A549 (cell line): Measurements from ENCODE around the gene PRIMPOL. TPM values are rescaled to one million over a fixed set of nuclear protein-coding genes. Genes with fewer than 3 reads are reported as not detected.

Source experiments
- ATAC-seq, 2 experiments: fragments of 200-7000 bp in 1 of 2; fragments of >200 bp in 1 of 2; cut with Nextera tagmentation in 1 of 2; cut with Tn5 transposase in 1 of 2; 3 replicates each; pipeline versions ENCODE4 v1.8.0 to v1.9.1; 2018 to 2020; ENCODE audit warnings: mild to moderate bottlenecking in 1 of 2, moderate library complexity in 1 of 2
- CTCF ChIA-PET: fragments of 300-600 bp; sonication (Branson Sonifier 250); formaldehyde crosslinking; extraction: SDS; loops from one replicate; lab custom pipeline; 2021; ENCODE audit warnings: antibody characterized with exemption, inconsistent platforms; lab: Yijun Ruan, JAX
- POLR2A ChIA-PET: fragments of 350-600 bp; formaldehyde crosslinking; extraction: SDS; loops from one replicate; lab custom pipeline; 2021; ENCODE audit warnings: antibody characterized with exemption, inconsistent platforms; lab: Yijun Ruan, JAX
- DNase-seq, 2 experiments: peaks; one replicate each; pipeline versions ENCODE4 v3.0.0 to v3.0.0-alpha.2; 2011 to 2016; ENCODE audit warnings: low read depth in 1 of 2, low spot score in 1 of 2
- FAIRE-seq: peaks from 2 replicates; lab custom pipeline; 2011; peaks lifted over from hg19 to GRCh38; lab: Jason Lieb, UNC
- H3K27ac ChIP-seq, 2 experiments: fragments of >200 bp; sonication (Bioruptor Twin); formaldehyde crosslinking; 3 replicates each; pipeline ENCODE4 v1.5.1; 2016 to 2017
- H3K4me1 ChIP-seq: fragments of >200 bp; sonication (Bioruptor Twin); formaldehyde crosslinking; 3 replicates; pipeline ENCODE4 v1.6.1; 2016
- H3K4me2 ChIP-seq: fragments of >200 bp; sonication (Bioruptor Twin); formaldehyde crosslinking; 3 replicates; pipeline ENCODE4 v1.6.1; 2016
- H3K4me3 ChIP-seq: fragments of >200 bp; sonication (Bioruptor Twin); formaldehyde crosslinking; 3 replicates; pipeline ENCODE4 v1.5.1; 2016
- H3K9me3 ChIP-seq: fragments of >200 bp; sonication (Bioruptor Twin); formaldehyde crosslinking; 3 replicates; pipeline ENCODE4 v1.6.1; 2016
- BHLHE40 ChIP-seq: IDR thresholded peaks from 2 replicates; pipeline ENCODE4 v1.6.1; 2012; ENCODE audit warnings: low read depth, low read length, inconsistent platforms
- CBX2 ChIP-seq: fragments of 200-600 bp; sonication (generic); IDR thresholded peaks from 2 replicates; pipeline ENCODE4 v1.6.1; 2016; ENCODE audit warnings: low read depth, mild to moderate bottlenecking, borderline replicate concordance
- CEBPB ChIP-seq, 2 experiments: fragments of >200 bp in 1 of 2; sonication (Bioruptor Twin) in 1 of 2; formaldehyde crosslinking in 1 of 2; IDR thresholded peaks; 2 replicates each; pipeline ENCODE4 v1.6.1; 2012 to 2016
- ELK1 ChIP-seq: fragments of 150-350 bp; IDR thresholded peaks from 2 replicates; pipeline ENCODE4 v1.6.1; 2014; ENCODE audit warnings: low read depth, mild to moderate bottlenecking, low read length
- ESRRA ChIP-seq: fragments of 150-350 bp; IDR thresholded peaks from 2 replicates; pipeline ENCODE4 v1.6.1; 2014; ENCODE audit warnings: mild to moderate bottlenecking, low read length, borderline replicate concordance
- FOSB ChIP-seq: fragments of 250-450 bp; sonication (Bioruptor Pico); IDR thresholded peaks from 2 replicates; pipeline ENCODE4 v1.5.0; 2020; ENCODE audit warnings: mild to moderate bottlenecking, moderate library complexity
- FOSL2 ChIP-seq, 2 experiments: fragments of 450-650 bp in 1 of 2; fragments of >200 bp in 1 of 2; sonication (Bioruptor Twin) in 1 of 2; formaldehyde crosslinking; IDR thresholded peaks; 2 replicates each; pipeline versions ENCODE4 v1.5.0 to v1.6.1; 2016 to 2020; ENCODE audit warnings: mild to moderate bottlenecking in 1 of 2, moderate library complexity in 1 of 2
- GATA3 ChIP-seq: IDR thresholded peaks from 2 replicates; pipeline ENCODE4 v1.6.1; 2012; ENCODE audit warnings: borderline replicate concordance
- HES2 ChIP-seq: fragments of >200 bp; sonication (Bioruptor Twin); formaldehyde crosslinking; IDR thresholded peaks from 2 replicates; pipeline ENCODE4 v1.6.1; 2016
- HOXA7 ChIP-seq: fragments of 250-450 bp; sonication (Bioruptor Pico); IDR thresholded peaks from 2 replicates; pipeline ENCODE4 v1.5.0; 2020; ENCODE audit warnings: mild to moderate bottlenecking, moderate library complexity
- HOXB13 ChIP-seq: fragments of 250-450 bp; sonication (Bioruptor Pico); IDR thresholded peaks from 2 replicates; pipeline ENCODE4 v1.5.0; 2020; ENCODE audit warnings: low read depth, mild to moderate bottlenecking, moderate library complexity
- JUN ChIP-seq, 2 experiments: fragments of >200 bp; sonication (Bioruptor Twin); formaldehyde crosslinking; IDR thresholded peaks; 2 replicates in 1 of 2; 3 replicates in 1 of 2; pipeline ENCODE4 v1.6.1; 2016 to 2017
- JUNB ChIP-seq: fragments of >200 bp; sonication (Bioruptor Twin); formaldehyde crosslinking; IDR thresholded peaks from 2 replicates; pipeline ENCODE4 v1.6.1; 2016
- MAZ ChIP-seq: fragments of 150-350 bp; IDR thresholded peaks from 2 replicates; pipeline ENCODE4 v1.6.1; 2014; ENCODE audit warnings: antibody characterized with exemption, low read depth, low read length, borderline replicate concordance
- NFE2L2 ChIP-seq: fragments of 150-350 bp; conservative IDR thresholded peaks from 2 replicates; pipeline ENCODE4 v1.6.1; 2014; ENCODE audit warnings: low read length
- NR3C1 ChIP-seq: fragments of >200 bp; sonication (Bioruptor Twin); formaldehyde crosslinking; IDR thresholded peaks from 3 replicates; pipeline ENCODE4 v1.6.1; 2017
- PBX3 ChIP-seq: IDR thresholded peaks from 2 replicates; pipeline ENCODE4 v1.6.1; 2012
- PHF8 ChIP-seq: fragments of 200-600 bp; sonication (generic); IDR thresholded peaks from 2 replicates; pipeline ENCODE4 v1.6.1; 2016; ENCODE audit warnings: low read depth, mild to moderate bottlenecking, antibody characterized with exemption, moderate library complexity, borderline replicate concordance
- POLR2A ChIP-seq: IDR thresholded peaks from 2 replicates; pipeline ENCODE4 v1.6.1; 2012; ENCODE audit warnings: mild to moderate bottlenecking, low read length
- RAD21 ChIP-seq, 2 experiments: fragments of >200 bp in 1 of 2; sonication (Bioruptor Twin) in 1 of 2; formaldehyde crosslinking in 1 of 2; IDR thresholded peaks in 1 of 2; conservative IDR thresholded peaks in 1 of 2; 2 replicates in 1 of 2; 3 replicates in 1 of 2; pipeline ENCODE4 v1.6.1; 2012 to 2018; ENCODE audit warnings: inconsistent platforms in 1 of 2
- RNF2 ChIP-seq: fragments of 200-600 bp; sonication (generic); IDR thresholded peaks from 2 replicates; pipeline ENCODE4 v1.6.1; 2016; ENCODE audit warnings: low read depth, mild to moderate bottlenecking, antibody characterized with exemption, moderate library complexity, borderline replicate concordance
- SMC3 ChIP-seq: fragments of >200 bp; sonication (Bioruptor Twin); formaldehyde crosslinking; IDR thresholded peaks from 3 replicates; pipeline ENCODE4 v1.6.1; 2018; ENCODE audit warnings: inconsistent platforms
- TFCP2L1 ChIP-seq: fragments of 250-450 bp; sonication (Bioruptor Pico); IDR thresholded peaks from 2 replicates; pipeline ENCODE4 v1.5.0; 2021; ENCODE audit warnings: mild to moderate bottlenecking
- ZFP36 ChIP-seq: fragments of 450-650 bp; IDR thresholded peaks from 2 replicates; pipeline ENCODE4 v1.6.1; 2014; ENCODE audit warnings: borderline replicate concordance; ENCODE audit not compliant: partially characterized antibody
- ZSCAN20 ChIP-seq: fragments of 250-450 bp; sonication (Bioruptor Pico); IDR thresholded peaks from 2 replicates; pipeline ENCODE4 v1.8.0; 2022; ENCODE audit warnings: mild to moderate bottlenecking, moderate library complexity
- WGBS: methylation state at CpG from one replicate; pipeline ENCODE4 v1.1.6; 2017; ENCODE audit errors: missing lambda C conversion rate; 5-methylcytosine and 5-hydroxymethylcytosine counted together
- polyA plus RNA-seq, 4 experiments: library from polyadenylated mRNA; depleted of rRNA in 3 of 4; stranded (reverse); fragments of >200 nt; fragmentation: RNase III in 1 of 4; extraction: RNeasy Plus Mini Kit Qiagen cat#74134 plus additional on column Dnase treatment in 1 of 4; gene quantifications; 2 replicates in 3 of 4; 3 replicates in 1 of 4; pipeline ENCODE4 v1.2.3, GENCODE V29; 2011 to 2017
- TF ChIP-seq, protein P1 (sequence below): fragments of >200 bp; sonication (Bioruptor Twin); formaldehyde crosslinking; IDR thresholded peaks from 3 replicates; pipeline ENCODE4 v1.5.1; 2016
- TF ChIP-seq, protein P2 (sequence below): fragments of 250-450 bp; sonication (Bioruptor Pico); IDR thresholded peaks from 2 replicates; pipeline ENCODE4 v1.5.0; 2020; ENCODE audit warnings: low read depth, mild to moderate bottlenecking, moderate library complexity
- TF ChIP-seq, protein P3 (sequence below): IDR thresholded peaks from 2 replicates; pipeline ENCODE4 v1.6.1; 2012
- TF ChIP-seq, protein P4 (sequence below): IDR thresholded peaks from 2 replicates; pipeline ENCODE4 v1.6.1; 2012; ENCODE audit warnings: low read depth, borderline replicate concordance
- TF ChIP-seq, protein P5 (sequence below): fragments of >200 bp; sonication (Bioruptor Twin); formaldehyde crosslinking; IDR thresholded peaks from 3 replicates; pipeline ENCODE4 v1.6.1; 2016

The PRIMPOL gene
- polyA plus RNA-seq, 2 of the 4 experiments (the other 2 are of a cell fraction), result 10.0 to 23.9 TPM

- H3K27ac ChIP-seq, result no peak overlapping the region
- FAIRE-seq (no peak), ATAC-seq (no peak), DNase-seq (no peak)
- H3K9me3 ChIP-seq, result no peaks in the 10 kb centered on the region
- 86% methylated on average over 3 of the region's 3 CpGs for WGBS
- H3K4me3 ChIP-seq, result no peak overlapping the region
- no peak overlapping the region for H3K4me2 ChIP-seq
- ChIA-PET POLR2A (no interaction called here), CTCF (no interaction called here)
- no peaks in the 10 kb centered on the region for H3K4me1 ChIP-seq
- TF ChIP-seq RAD21 (conservative IDR thresholded peaks at IDR 0.05 in 1 of 2, IDR thresholded peaks at IDR 0.05 in 1 of 2), result no peak
- no peak for TF ChIP-seq HES2
- TF ChIP-seq RNF2, result no peak
- no peak for TF ChIP-seq ZFP36
- no peak for TF ChIP-seq HOXA7 (CRISPR knock-in tag)
- no peak for TF ChIP-seq NFE2L2
- TF ChIP-seq JUN (IDR thresholded peaks at IDR 0.05), result no peak
- no peak for TF ChIP-seq NR3C1
- no peak for TF ChIP-seq FOSB (CRISPR knock-in tag)
- TF ChIP-seq, protein P1, sequence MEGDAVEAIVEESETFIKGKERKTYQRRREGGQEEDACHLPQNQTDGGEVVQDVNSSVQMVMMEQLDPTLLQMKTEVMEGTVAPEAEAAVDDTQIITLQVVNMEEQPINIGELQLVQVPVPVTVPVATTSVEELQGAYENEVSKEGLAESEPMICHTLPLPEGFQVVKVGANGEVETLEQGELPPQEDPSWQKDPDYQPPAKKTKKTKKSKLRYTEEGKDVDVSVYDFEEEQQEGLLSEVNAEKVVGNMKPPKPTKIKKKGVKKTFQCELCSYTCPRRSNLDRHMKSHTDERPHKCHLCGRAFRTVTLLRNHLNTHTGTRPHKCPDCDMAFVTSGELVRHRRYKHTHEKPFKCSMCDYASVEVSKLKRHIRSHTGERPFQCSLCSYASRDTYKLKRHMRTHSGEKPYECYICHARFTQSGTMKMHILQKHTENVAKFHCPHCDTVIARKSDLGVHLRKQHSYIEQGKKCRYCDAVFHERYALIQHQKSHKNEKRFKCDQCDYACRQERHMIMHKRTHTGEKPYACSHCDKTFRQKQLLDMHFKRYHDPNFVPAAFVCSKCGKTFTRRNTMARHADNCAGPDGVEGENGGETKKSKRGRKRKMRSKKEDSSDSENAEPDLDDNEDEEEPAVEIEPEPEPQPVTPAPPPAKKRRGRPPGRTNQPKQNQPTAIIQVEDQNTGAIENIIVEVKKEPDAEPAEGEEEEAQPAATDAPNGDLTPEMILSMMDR, result no peak
- no peak for TF ChIP-seq MAZ
- no peak for TF ChIP-seq JUNB
- no peak for TF ChIP-seq ELK1
- TF ChIP-seq, protein P2, sequence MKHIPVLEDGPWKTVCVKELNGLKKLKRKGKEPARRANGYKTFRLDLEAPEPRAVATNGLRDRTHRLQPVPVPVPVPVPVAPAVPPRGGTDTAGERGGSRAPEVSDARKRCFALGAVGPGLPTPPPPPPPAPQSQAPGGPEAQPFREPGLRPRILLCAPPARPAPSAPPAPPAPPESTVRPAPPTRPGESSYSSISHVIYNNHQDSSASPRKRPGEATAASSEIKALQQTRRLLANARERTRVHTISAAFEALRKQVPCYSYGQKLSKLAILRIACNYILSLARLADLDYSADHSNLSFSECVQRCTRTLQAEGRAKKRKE (CRISPR knock-in tag), result no peak
- TF ChIP-seq SMC3, result no peak
- TF ChIP-seq POLR2A, result no peak
- no peak for TF ChIP-seq CBX2
- no peak for TF ChIP-seq ESRRA
- TF ChIP-seq, protein P3, sequence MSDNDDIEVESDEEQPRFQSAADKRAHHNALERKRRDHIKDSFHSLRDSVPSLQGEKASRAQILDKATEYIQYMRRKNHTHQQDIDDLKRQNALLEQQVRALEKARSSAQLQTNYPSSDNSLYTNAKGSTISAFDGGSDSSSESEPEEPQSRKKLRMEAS, result no peak
These were observed 26.4 kb downstream of the PRIMPOL start for GRCh38 chr4:184675821-184676492.

DNA sequence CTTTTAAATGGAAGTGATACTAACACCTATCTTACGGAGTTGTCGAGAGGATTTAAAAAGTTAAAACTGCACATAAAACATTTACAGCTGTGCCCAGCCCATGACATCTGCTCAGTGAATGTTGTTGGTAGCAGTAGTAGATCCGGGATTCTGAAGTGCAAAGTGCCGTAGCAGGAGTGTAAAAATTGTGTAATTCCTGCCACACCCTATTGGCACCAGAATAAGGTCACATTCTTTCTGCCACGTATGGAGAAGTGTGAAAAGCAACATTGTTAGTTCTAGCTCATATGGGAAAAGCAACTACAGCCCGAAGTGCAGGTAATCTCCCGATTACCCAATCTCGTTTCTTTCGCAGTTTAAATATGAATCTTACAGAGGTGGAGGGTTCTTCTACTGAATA lies 31.2 kb downstream of the PRIMPOL start:
- no peaks in the 10 kb centered on the region for H3K4me1 ChIP-seq
- WGBS, result 73% methylated on average over 9 of the region's 9 CpGs
- H3K27ac ChIP-seq, result no peak overlapping the region
- H3K4me3 ChIP-seq, result no peak overlapping the region
- no peak for DNase-seq
- POLR2A ChIA-PET, result no interaction called here
- FAIRE-seq, result no peak
- CTCF ChIA-PET, result no interaction called here
- H3K9me3 ChIP-seq, result no peaks in the 10 kb centered on the region
- H3K4me2 ChIP-seq, result no peak overlapping the region
- ATAC-seq, result no peak
- TF ChIP-seq ELK1 (no peak), ZSCAN20 (CRISPR knock-in tag) (no peak), PHF8 (no peak), BHLHE40 (no peak), JUNB (no peak), GATA3 (no peak), PBX3 (no peak), ZFP36 (no peak), FOSL2 (IDR thresholded peaks at IDR 0.05) (no peak), FOSL2 (CRISPR knock-in tag; IDR thresholded peaks at IDR 0.05) (no peak), HOXB13 (CRISPR knock-in tag) (no peak), RNF2 (no peak), TFCP2L1 (CRISPR knock-in tag) (no peak), CEBPB (IDR thresholded peaks at IDR 0.05) (no peak)
- TF ChIP-seq, protein P4, sequence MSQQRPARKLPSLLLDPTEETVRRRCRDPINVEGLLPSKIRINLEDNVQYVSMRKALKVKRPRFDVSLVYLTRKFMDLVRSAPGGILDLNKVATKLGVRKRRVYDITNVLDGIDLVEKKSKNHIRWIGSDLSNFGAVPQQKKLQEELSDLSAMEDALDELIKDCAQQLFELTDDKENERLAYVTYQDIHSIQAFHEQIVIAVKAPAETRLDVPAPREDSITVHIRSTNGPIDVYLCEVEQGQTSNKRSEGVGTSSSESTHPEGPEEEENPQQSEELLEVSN, result no peak
- TF ChIP-seq, protein P5, sequence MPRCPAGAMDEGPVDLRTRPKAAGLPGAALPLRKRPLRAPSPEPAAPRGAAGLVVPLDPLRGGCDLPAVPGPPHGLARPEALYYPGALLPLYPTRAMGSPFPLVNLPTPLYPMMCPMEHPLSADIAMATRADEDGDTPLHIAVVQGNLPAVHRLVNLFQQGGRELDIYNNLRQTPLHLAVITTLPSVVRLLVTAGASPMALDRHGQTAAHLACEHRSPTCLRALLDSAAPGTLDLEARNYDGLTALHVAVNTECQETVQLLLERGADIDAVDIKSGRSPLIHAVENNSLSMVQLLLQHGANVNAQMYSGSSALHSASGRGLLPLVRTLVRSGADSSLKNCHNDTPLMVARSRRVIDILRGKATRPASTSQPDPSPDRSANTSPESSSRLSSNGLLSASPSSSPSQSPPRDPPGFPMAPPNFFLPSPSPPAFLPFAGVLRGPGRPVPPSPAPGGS, result no peak
